Inferior parietal cortex (tissue), 1 donor: ENCODE results near the gene SLC9A8.

Source experiments
- DNase-seq: peaks from one replicate; pipeline ENCODE4 v3.0.0-alpha.2; 2016; ENCODE audit errors: extremely low spot score

Gene SLC9A8

GRCh38 chr20:49874696-49875095, 62.1 kb downstream of the SLC9A8 start:
- DNase-seq, result no peak

- DNase-seq, result no peak
These were observed 64.8 kb downstream of the SLC9A8 start for GRCh38 chr20:49877386-49877921.

- no peak for DNase-seq
These were observed 66.3 kb downstream of the SLC9A8 start for GRCh38 chr20:49878977-49879376.

- DNase-seq, result no peak
These were observed 67.5 kb downstream of the SLC9A8 start for GRCh38 chr20:49880177-49880576.

- DNase-seq, result no peak
These were observed 68.3 kb downstream of the SLC9A8 start for GRCh38 chr20:49880724-49881445.

- DNase-seq, result no peak
These were observed 69.7 kb downstream of the SLC9A8 start for GRCh38 chr20:49882171-49882970.

- DNase-seq, result no peak
These were observed 70.7 kb downstream of the SLC9A8 start for GRCh38 chr20:49883246-49883802.

GRCh38 chr20:49885558-49886332, 73.1 kb downstream of the SLC9A8 start:
- no peak for DNase-seq

- no peak for DNase-seq
These were observed 74.1 kb downstream of the SLC9A8 start for GRCh38 chr20:49886571-49887213.

GRCh38 chr20:49887251-49888211, 74.9 kb downstream of the SLC9A8 start:
- DNase-seq, result no peak

- peak; percentile 94 for DNase-seq
These were observed 75.8 kb downstream of the SLC9A8 start for GRCh38 chr20:49888212-49889000.

GRCh38 chr20:49889001-49889934, 76.6 kb downstream of the SLC9A8 start:
- DNase-seq, result no peak

GRCh38 chr20:49889935-49890333, 77.3 kb downstream of the SLC9A8 start:
- no peak for DNase-seq

- no peak for DNase-seq
These were observed 78.1 kb downstream of the SLC9A8 start for GRCh38 chr20:49890471-49891361.

GRCh38 chr20:49891476-49892110, 79.0 kb downstream of the SLC9A8 start:
- DNase-seq, result no peak

- DNase-seq, result no peak
These were observed 79.6 kb downstream of the SLC9A8 start for GRCh38 chr20:49892260-49892659.

GRCh38 chr20:49892817-49893216, 80.2 kb downstream of the SLC9A8 start:
- no peak for DNase-seq
